Stimulated activated CD4-positive, alpha-beta T cell treated with anti-CD3 and anti-CD28 coated beads, Interleukin-15, amount 100 ng/mL, for 48 hours (primary cell): ENCODE data around the gene IGDCC3.

Experiments
- DNase-seq, 2 donors: peaks; one replicate each; pipeline ENCODE4 v3.0.0-alpha.2; 2020; ENCODE audit warnings: low read depth in 2 of 2

Gene IGDCC3

DNA sequence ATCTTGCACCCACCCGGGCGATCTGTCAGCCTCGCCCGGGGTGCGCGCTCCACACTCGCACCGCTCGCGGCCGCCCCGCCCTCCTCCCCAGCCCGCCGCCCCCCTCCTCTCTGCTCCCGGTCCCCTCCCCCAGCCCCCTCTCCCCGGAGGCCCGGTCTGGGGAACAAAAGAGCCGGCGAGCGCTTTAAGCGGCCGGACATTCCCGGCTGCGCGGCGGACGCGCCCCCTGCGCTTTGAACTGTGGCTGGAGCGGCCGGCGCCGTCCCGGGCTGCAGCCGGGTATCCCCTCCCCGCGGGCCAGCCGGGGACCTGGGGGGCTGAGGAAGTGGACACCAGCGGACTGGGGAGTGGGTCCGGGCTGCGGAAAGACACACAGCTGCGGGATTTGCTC is at the start of gene IGDCC3:
TSS of gene IGDCC3 (minus strand) at position 27 of the 391 bp plus-strand sequence. CDS start 214 bp downstream, outside the sequence.
- no peak for DNase-seq

DNA sequence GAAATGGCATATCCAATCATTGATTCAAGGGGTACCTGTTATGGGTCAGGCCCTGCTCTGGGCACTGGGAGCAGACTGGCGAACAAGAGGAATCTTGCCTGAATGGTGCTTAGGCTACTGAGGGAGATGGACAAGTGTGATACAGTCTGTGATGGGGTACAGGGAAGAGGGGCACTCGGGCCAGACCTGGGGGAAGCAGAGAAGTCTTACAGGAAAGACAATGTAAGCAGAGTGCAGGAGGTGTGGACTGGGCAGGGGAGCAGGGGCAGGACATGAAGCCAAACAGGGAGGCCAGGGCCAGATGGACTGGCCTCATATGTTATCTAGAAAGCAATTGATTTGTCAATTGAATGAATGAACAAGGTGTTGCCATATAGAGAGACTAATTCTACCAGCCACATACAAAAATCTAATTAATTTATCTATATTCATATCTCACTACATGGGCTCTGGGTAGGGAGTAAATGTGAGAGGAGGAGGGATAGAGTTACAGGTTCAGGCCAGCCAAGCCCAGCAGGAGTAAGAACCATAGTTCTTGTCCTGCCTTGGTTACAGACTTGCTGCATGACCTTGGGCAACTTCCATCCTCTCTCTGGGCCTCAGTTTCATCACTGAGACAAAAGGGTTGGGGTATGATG is 48.5 kb upstream of the IGDCC3 start:
- no peak for DNase-seq

GRCh38 chr15:65424683-65425082 is 46.9 kb upstream of the IGDCC3 start:
- no peak for DNase-seq

GRCh38 chr15:65423976-65424679 is 46.3 kb upstream of the IGDCC3 start:
- DNase-seq: no peak

DNA sequence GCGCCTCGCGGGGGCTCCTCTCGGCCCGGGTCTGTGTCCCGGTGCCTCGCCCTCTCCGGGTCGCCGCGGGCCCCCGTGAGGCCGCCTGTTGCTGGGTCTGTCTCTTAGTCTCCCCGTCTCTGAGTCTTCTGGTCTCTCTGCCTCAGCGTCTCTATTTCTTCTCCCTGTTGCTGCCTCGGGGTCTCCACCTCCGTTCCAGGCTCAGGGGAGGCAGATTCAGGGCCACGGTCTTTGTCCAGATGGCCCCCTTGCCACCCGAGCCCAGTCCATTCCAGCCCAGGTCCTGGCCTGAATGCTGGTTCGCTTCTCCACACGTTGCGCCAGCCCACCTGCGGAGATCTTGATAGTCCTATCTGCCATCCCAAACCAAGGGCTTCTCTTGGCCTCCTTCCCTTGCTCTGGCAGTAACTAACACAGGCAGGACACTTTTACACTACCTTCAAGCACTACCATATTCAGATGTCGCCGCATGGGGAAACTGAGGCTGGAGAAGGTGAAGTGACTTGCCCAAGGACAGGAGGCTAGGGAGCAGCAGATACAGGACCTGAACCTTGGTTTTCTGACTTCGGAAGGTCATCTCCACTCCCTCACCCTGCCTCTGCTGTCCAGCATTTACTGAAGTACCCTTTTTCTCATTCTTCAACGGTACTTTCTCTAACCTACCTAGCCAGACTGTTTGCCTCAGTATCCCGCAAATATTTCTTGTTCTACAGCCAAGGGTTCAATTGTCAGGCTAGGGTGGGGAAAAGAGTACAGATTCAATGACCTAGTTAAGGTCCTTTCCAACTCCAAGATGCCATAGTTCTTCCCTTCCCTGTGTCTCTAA is 45.6 kb upstream of the IGDCC3 start:
- no peak for DNase-seq

DNA sequence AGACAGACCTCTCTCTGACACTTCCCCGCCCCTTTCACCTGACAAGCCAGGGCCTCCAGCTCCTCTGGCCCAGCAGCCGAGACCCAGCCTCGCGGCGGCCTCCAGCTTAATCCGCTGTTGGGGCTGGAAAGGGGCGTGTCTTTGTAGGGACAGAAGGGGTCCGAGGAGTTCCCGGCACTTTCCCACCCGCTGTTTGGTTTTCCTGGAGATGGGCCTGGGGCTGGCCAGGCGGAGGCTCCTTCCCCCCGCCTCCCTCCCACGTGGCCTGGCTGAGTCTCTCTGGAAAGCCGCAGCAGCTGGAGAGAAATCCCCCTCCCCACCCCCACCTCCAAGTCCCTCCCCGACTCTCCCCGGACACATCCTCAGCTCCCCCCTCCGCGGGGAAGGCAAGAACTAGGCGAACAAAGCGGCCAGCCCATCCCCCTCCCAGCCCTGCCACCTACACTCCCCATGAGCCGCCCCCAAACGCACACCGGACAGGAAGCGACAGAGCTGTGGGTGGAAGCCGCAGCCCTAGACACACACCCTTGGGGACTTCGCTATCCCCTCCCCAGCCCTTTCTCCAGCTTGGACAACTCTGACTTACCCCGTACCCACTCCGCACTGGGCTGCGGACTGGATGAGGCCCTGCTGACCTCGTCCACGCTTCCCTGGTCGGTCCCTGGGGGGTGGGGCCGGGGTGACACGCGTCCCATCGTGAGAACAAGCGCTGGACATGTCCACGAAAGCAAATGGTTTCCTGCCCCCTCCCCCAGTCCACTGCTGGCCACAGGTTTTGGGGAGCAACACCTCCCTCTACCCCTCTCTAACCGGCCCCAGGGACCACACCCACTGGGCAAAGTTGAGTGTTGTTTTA is 43.8 kb upstream of the IGDCC3 start:
- no peak for DNase-seq

- no peak for DNase-seq
These were observed 43.2 kb upstream of the IGDCC3 start for GRCh38 chr15:65420975-65421359.

GRCh38 chr15:65418596-65418995 is 40.8 kb upstream of the IGDCC3 start:
- no peak for DNase-seq

- no peak for DNase-seq
These were observed 39.1 kb upstream of the IGDCC3 start for GRCh38 chr15:65416845-65417416.

DNA sequence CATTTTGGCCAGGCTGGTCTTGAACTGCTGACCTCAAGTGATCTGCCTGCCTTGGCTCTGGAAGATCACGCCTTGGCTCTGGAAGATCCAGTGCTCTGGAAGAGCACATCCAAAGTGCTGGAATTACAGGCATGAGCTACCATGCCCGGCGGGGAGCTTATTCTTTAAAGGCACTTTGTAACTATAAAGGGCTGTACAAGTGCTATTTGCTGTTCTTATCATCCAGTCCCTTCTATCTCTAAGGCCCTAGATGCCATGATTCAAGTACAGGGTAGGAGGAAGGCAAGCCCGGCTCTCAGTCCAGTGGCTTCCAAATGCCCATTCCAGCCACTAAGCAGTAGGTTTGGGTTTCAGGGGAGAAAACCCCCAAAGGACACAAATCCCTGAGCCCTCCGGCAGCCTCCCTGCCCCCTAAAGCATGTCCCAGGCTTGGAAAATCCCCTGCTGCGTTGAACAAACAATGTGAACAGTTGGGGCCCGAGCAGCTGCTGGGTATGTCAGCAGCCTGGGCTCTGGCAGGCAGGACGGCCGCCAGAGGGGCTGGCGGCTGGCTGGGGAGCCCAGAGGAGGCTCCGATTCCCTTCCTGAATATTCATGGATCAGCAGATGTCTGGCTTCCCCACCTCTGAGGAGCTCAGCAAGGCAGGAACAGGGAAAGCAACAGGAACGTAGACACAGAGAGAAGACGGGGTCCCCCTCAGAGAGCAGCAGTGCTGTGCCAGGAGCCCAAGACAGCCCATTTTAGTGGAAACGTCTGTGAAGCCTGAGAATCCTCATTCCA is 37.2 kb upstream of the IGDCC3 start:
- no peak for DNase-seq

GRCh38 chr15:65413760-65414144 is 36.0 kb upstream of the IGDCC3 start:
- no peak for DNase-seq

DNA sequence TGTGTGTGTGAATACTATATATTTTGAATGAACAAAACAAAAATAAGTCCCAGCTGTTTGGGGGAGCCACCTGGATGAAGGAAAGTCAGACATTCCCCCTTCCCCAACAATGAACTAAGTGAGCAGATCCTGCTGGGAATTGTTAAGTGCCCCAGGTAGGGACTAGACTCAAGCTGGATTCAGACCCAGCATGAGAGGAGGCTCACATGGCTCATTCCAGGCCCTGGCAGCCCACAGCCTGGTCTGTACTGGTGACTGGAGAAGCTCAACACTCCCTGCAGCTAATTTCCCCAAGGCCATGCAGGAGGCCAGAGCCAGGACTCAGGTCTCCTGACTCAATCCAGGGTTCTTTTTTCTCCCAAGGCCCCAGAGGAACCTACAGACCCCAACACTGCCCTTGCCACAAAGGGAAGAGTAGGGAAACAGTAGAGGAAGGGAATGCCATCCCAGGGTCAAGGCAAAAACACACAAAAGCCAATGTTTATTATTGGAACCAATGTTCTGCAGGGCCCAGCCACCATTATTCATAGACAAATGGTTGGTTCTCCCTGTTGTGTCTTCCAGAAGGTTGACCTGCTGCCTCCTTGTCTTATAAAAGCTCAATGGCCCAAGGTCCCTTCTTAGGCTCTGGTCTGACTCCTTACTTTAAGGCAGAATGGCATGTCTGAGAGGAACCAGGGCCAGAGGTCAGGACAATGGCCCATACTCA is 35.4 kb upstream of the IGDCC3 start:
- DNase-seq: no peak

DNA sequence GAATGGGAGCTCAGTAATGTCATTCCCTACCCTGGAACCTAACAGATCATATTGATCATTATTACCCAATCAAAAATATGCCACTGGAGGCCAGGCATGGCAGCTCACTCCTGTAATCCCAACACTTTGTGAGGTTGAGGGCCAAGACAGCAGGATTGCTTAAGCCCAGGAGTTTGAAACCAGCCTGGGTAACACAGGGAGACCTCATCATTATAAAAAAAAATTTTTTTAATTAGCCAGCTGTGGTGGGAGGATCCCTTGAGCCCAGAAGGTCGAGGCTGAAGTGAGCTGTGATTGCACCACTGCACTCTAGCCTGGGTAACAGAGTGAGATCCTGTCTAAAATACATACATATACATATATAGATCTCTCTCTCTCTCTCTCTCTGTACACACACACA is 34.8 kb upstream of the IGDCC3 start:
- DNase-seq: no peak

DNA sequence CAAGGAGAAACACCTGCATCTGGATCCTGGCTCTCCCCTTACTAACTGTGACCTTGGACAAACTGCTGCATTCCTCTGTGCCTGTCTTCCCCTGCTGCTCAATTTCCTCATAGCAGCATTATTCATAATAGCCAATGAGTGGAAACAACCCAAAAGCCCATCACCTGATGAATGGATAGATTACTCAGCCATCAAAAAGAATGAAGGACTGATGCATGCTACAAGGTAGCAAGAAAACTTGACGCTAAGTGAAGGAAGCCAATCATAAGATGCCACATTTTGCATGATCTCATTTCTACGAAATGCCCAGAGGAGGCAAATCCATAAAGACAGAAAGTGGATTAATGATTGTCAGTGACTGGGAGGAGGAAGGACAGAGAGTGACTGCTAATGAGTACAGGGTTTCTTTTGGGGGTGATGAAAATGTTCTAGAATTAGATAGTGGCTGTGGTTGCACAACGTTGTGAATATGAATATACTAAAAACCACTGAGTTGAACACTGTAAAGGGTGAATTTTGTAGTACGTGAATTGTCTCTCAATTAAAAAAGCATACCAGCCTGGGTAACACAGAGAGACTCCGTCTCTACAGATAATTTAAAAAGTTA is 33.8 kb upstream of the IGDCC3 start:
- no peak for DNase-seq

DNA sequence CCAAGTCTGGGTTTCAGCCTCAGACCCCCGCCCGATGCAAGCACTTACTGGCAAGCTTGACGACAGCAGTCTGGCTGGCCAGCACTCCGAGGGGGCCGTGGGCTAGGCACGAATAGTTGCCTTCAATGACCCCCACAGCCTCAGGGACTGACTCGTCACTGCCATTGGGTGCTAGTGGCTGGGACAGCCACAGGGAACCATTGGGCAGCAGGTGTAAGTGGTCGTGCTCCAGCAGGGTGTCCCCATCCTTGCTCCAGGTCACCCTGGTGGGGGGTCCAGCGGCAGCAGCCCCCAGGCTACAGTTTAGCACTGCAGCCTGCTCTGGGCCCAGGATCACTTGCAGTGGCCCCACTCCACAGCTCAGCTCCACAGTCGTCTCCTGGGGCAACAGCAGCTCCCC is 33.2 kb upstream of the IGDCC3 start:
- DNase-seq: no peak

- no peak for DNase-seq
These were observed 32.2 kb upstream of the IGDCC3 start for GRCh38 chr15:65410036-65410435.

DNA sequence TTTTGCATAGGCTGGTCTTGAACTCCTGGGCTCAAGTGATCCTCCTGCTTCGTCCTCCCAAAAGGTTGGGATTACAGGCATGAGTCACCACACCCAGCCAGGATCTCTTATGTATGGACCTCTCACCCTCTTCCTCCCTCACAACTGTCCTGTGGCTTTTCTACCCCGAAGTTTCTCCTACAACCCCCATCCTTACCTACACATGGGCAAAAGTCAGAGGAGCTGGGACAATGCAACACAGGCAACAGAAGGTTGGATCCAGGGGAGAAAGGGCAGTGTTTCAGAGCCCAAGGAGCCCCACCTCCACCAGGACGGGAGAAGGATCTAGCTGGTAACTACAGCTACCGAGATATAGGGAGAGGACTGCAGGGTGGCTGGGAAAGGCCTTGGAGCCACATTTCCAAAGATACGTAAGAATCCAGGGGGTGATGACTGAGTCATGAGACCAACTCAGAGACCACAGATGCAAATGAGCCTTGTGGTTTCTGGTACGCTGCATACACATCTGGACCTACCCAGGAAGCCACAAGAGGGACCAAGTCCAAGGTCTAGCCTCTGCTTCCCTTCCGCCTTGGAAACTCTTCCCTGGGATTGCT is 31.3 kb upstream of the IGDCC3 start:
- no peak for DNase-seq

GRCh38 chr15:65408324-65409035 is 30.7 kb upstream of the IGDCC3 start:
- DNase-seq: no peak
